BLaER1 (cell line): ENCODE results near the gene HBM.
"Not testable (repeated sequence)": the region's sequence is repeated elsewhere in the genome, so short reads cannot be mapped to it uniquely, and the experiment has no call there.

ENCODE experiments used
- H3K27ac ChIP-seq: shearing (Covaris generic); formaldehyde crosslinking; 2 replicates; pipeline ENCODE4 v1.8.1; 2022
- H3K27me3 ChIP-seq: shearing (Covaris generic); formaldehyde crosslinking; 2 replicates; pipeline ENCODE4 v1.8.1; 2022
- H3K36me3 ChIP-seq: shearing (Covaris generic); formaldehyde crosslinking; 2 replicates; pipeline ENCODE4 v1.8.1; 2022
- H3K4me1 ChIP-seq: shearing (Covaris generic); formaldehyde crosslinking; 2 replicates; pipeline ENCODE4 v1.8.1; 2022
- H3K4me2 ChIP-seq: shearing (Covaris generic); formaldehyde crosslinking; 2 replicates; pipeline ENCODE4 v1.8.1; 2022
- H3K4me3 ChIP-seq: shearing (Covaris generic); formaldehyde crosslinking; 2 replicates; pipeline ENCODE4 v1.8.1; 2022
- H3K9ac ChIP-seq: shearing (Covaris generic); formaldehyde crosslinking; 2 replicates; pipeline ENCODE4 v1.8.1; 2022
- H3K9me3 ChIP-seq: shearing (Covaris generic); formaldehyde crosslinking; 2 replicates; pipeline ENCODE4 v1.8.1; 2022
- H4K20me1 ChIP-seq: shearing (Covaris generic); formaldehyde crosslinking; 2 replicates; pipeline ENCODE4 v1.8.1; 2022
- Cebpa-rat ChIP-seq: shearing (Covaris generic); IDR thresholded peaks from 2 replicates; pipeline ENCODE4 v1.8.1; 2022

The HBM gene, protein sequence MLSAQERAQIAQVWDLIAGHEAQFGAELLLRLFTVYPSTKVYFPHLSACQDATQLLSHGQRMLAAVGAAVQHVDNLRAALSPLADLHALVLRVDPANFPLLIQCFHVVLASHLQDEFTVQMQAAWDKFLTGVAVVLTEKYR

DNA sequence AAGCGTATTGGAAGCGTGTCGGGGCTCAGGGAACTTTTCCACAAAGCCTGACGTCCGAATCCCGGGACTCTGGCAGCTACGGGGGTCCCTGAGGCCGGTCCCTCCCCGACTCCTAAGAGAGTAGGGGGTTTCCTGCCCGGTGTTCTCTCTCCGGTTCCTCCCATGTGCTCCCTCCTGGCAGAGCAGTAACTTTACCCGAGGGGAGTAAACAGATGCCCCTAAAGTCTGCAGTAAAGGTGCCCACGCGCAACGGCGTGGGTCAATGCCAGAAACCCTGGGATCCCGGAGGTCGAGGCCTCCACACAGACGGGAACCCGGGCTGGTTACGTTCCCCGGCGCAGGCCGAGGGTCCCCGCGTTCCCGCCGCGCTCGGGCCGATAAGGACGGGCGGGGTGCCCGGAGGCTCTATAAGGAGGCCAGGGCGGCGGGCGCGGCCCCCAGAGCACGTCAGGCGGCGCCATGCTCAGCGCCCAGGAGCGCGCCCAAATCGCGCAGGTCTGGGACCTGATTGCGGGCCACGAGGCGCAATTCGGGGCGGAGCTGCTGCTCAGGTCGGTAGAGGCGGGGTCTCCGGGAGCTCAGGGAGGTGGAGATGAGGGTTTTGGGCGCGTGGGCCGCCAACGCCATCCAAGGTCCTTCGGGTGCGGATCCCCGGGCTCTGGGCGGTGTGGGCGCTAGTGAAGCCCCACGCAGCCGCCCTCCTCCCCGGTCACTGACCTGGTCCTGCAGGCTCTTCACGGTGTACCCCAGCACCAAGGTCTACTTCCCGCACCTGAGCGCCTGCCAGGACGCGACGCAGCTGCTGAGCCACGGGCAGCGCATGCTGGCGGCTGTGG lies at the start of gene HBM:
TSS of gene HBM (plus strand) at position 440 of the 836 bp plus-strand sequence. CDS start at position 460, 20 bp downstream.
- Histone ChIP-seq H4K20me1 (peaks cover 59% of the 10 kb centered on the region), H3K4me3 (peak within 1 kb of the TSS; percentile 58), H3K4me2 (peak within 1 kb of the TSS; percentile 81), H3K9me3 (no peaks in the 10 kb centered on the region), H3K9ac (no peak within 1 kb of the TSS), H3K36me3 (no peaks in the 10 kb centered on the region), H3K27me3 (peaks cover 87% of the 10 kb centered on the region), H3K4me1 (peaks cover 12% of the 10 kb centered on the region), H3K27ac (no peak within 1 kb of the TSS)
- no peak for TF ChIP-seq Cebpa-rat

DNA sequence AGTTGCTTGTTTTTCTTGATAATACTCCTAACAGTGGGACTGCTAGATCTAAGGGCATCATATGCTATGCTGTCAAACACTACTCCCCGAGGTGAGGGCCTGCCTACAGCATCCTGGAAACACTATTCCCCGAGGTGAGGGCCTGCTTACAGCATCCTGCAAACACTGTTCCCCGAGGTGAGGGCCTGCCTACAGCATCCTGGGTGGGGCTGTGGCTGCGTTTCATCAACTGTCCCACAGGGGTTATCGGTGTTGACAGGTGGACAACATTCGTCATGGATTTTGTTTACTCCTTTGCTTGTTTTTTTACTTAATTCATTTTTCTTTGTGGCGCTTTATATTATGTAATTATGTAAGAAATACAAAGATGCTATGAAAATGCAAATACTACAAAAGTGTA lies 49.8 kb upstream of the HBM start:
- no peak overlapping the region for H3K9ac ChIP-seq
- H3K4me3 ChIP-seq = no peak overlapping the region
- no peak overlapping the region for H3K4me2 ChIP-seq
- H3K27me3 ChIP-seq = no peaks in the 10 kb centered on the region
- no peaks in the 10 kb centered on the region for H3K9me3 ChIP-seq
- no peak for TF ChIP-seq Cebpa-rat
- peaks cover 89% of the 10 kb centered on the region for H3K36me3 ChIP-seq
- peaks cover 8% of the 10 kb centered on the region for H3K4me1 ChIP-seq
- H4K20me1 ChIP-seq = peaks cover 64% of the 10 kb centered on the region
- no peak overlapping the region for H3K27ac ChIP-seq

DNA sequence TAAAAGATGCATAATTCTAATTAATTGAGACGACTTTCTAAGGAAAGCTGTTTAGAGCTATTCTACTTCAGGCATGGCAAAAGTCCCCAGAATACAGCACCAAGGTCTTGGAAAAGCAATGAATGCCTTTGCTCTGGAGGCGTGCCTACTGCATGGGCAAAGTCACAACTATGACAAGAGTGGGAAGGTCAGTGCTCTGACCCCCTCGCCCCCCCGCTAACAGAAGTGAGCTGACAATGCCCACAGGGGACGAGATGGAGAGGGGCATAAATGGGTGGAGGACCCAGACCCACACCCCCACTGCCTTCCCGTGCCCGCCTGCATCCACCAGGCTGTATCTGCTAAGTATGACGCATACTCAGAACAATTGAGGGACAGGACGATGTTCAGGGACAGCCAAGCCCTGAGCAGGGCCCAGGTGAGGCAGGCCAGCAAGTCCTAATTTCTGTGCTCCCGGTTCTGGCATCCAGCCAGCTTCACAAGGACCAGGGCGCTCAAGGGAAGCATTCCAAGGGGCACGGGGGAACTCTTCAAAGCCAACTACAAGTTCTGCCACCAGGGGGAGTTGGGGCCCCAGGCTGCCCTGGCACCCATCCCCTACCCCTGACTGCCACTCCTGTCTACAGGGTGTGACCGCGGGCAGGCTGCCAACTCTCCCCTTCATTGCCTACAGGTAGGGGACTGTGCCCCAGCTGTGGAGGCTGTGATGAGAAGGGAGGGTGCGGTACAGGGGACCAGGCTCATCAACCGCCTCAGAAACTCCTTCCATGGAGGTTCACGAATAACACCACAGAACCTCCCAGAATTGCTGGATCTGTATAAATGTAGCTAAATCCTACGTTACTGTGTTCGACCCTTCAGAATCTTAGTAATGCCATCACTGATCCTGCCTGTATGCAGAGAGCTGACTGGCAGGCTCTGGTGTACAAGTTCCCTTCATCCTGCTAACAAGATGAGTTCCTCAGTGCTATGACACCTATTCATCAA lies 48.1 kb upstream of the HBM start:
- H4K20me1 ChIP-seq = peaks cover 72% of the 10 kb centered on the region
- H3K4me1 ChIP-seq = peaks cover 8% of the 10 kb centered on the region
- no peaks in the 10 kb centered on the region for H3K9me3 ChIP-seq
- no peak overlapping the region for H3K4me2 ChIP-seq
- no peaks in the 10 kb centered on the region for H3K27me3 ChIP-seq
- H3K27ac ChIP-seq = no peak overlapping the region
- no peak overlapping the region for H3K4me3 ChIP-seq
- TF ChIP-seq Cebpa-rat = no peak
- peaks cover 84% of the 10 kb centered on the region for H3K36me3 ChIP-seq
- H3K9ac ChIP-seq = no peak overlapping the region

DNA sequence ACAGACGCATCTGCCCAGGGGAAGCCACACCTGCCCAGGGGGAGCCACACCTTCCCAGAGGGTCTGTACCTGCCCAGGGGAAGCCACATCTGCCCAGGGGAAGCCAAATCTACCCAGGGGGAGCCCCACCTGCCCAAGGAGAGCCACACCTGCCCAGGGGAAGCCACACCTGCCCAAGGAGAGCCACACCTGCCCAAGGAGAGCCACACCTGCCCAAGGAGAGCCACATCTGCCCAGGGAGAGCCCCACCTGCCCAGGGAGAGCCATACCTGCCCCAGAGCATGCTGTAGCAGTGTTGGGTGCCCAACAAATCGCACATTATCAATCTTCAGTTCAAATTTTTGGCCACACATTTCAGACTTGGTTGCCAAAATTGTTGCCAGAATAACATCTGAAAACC lies 46.9 kb upstream of the HBM start:
- Histone ChIP-seq H3K9ac (no peak overlapping the region), H3K4me1 (peaks cover 8% of the 10 kb centered on the region), H3K9me3 (no peaks in the 10 kb centered on the region), H3K27me3 (no peaks in the 10 kb centered on the region), H3K36me3 (peaks cover 84% of the 10 kb centered on the region), H3K27ac (no peak overlapping the region), H3K4me3 (no peak overlapping the region), H3K4me2 (no peak overlapping the region), H4K20me1 (peaks cover 70% of the 10 kb centered on the region)
- no peak for TF ChIP-seq Cebpa-rat

DNA sequence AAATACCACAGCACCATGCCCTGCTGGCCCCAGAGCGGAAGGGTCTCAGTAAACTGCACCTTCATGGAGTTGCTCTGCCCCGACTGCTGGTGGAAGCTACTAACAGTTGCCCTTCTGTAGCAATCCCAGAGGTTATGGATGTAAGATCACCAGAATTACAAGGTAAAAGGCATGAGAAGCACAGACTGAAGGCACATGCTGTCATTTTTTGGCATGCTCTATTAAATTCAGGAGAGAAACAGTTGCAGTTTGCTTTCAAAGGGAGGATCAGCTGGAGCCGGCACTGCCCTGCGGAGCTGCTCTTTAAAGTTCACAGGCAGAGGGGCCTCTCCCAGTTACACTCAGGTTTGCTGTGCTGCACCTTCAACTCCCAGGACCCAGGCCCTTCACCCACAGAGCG lies 46.5 kb upstream of the HBM start:
- Histone ChIP-seq H3K9me3 (no peaks in the 10 kb centered on the region), H3K4me2 (no peak overlapping the region), H4K20me1 (peaks cover 70% of the 10 kb centered on the region), H3K4me3 (no peak overlapping the region), H3K27ac (no peak overlapping the region), H3K36me3 (peaks cover 84% of the 10 kb centered on the region), H3K9ac (no peak overlapping the region), H3K4me1 (peaks cover 8% of the 10 kb centered on the region), H3K27me3 (no peaks in the 10 kb centered on the region)
- TF ChIP-seq Cebpa-rat = no peak

DNA sequence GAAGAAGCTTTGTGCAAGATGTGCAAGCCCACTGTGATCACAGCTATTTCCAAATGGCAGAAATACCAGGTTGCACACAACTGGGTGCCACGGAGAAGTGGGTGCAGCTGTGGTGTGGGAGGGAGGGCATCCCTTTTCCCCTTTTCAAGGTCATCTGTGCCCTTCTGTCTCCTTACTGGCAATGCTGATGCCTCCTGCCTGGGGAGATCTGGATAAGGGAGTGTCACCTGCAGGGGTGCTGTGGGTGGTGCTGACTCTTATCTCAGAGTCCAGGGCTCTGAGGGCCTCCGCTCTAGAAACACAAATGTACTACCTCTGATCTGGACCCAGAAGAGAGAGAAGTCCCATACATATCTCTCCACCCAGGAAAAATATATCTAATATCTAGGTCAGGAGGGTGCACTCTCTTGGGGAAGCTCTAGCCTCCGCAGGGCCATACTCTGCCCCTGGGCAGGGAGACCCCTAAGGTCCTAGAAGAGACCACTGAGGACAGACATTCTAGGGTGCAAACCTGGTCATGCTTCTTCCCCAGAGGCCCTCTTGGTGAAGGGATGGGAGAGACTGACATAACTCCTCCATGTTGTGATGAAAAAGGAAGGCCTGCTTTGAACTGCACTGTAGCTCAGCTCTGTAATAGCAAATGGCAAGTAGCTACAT lies 45.8 kb upstream of the HBM start:
- Histone ChIP-seq H3K27me3 (no peaks in the 10 kb centered on the region), H3K9me3 (no peaks in the 10 kb centered on the region), H3K4me2 (no peak overlapping the region), H4K20me1 (peaks cover 76% of the 10 kb centered on the region), H3K4me3 (no peak overlapping the region), H3K9ac (no peak overlapping the region), H3K4me1 (peaks cover 8% of the 10 kb centered on the region), H3K27ac (no peak overlapping the region), H3K36me3 (peaks cover 84% of the 10 kb centered on the region)
- no peak for TF ChIP-seq Cebpa-rat

DNA sequence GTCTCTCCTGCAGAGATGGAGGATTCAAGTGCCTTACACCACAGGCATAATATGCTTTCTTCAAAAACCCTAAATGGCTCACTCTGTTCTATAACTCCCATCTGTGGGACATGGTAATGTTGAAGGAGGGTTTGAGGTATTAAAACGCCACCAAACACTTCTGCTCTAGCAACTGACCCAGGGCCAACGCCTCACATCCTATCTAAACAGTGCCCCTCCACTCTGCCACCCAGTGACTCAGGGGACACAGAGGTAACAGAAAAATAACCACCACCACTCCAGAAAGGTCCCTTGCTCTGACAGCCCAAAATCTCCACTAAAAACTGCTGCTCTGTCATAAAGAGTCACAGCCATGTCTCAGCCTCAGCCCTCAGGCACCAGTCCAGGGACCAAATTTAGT lies 45.0 kb upstream of the HBM start:
- Histone ChIP-seq H3K9me3 (no peaks in the 10 kb centered on the region), H3K4me3 (no peak overlapping the region), H3K36me3 (peaks cover 86% of the 10 kb centered on the region), H3K9ac (no peak overlapping the region), H3K27ac (no peak overlapping the region), H3K4me1 (peaks cover 8% of the 10 kb centered on the region), H3K4me2 (no peak overlapping the region), H3K27me3 (no peaks in the 10 kb centered on the region), H4K20me1 (peaks cover 83% of the 10 kb centered on the region)
- TF ChIP-seq Cebpa-rat = no peak

DNA sequence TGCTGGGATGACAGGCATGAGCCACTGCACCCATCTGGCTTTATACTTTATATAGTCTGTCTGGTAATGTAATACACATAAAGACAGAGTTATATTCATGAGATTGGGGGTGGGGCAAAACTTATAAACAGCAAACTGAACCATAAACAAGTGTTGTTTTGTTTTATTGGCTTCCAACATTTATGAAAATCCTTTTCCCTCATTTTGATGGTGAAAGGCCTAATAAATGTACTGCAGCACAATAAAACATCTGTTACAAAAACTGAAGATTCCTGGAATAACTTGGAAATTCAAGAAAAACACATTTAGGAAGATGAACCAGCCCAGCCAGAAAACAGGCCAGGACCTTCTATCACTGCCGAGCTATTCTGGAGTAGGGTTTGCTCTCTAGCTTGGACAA lies 43.4 kb upstream of the HBM start:
- no peak overlapping the region for H3K27ac ChIP-seq
- peaks cover 96% of the 10 kb centered on the region for H4K20me1 ChIP-seq
- peaks cover 71% of the 10 kb centered on the region for H3K36me3 ChIP-seq
- no peak overlapping the region for H3K9ac ChIP-seq
- no peak for TF ChIP-seq Cebpa-rat
- H3K4me1 ChIP-seq = peaks cover 8% of the 10 kb centered on the region
- H3K4me2 ChIP-seq = no peak overlapping the region
- no peaks in the 10 kb centered on the region for H3K9me3 ChIP-seq
- no peak overlapping the region for H3K4me3 ChIP-seq
- no peaks in the 10 kb centered on the region for H3K27me3 ChIP-seq

DNA sequence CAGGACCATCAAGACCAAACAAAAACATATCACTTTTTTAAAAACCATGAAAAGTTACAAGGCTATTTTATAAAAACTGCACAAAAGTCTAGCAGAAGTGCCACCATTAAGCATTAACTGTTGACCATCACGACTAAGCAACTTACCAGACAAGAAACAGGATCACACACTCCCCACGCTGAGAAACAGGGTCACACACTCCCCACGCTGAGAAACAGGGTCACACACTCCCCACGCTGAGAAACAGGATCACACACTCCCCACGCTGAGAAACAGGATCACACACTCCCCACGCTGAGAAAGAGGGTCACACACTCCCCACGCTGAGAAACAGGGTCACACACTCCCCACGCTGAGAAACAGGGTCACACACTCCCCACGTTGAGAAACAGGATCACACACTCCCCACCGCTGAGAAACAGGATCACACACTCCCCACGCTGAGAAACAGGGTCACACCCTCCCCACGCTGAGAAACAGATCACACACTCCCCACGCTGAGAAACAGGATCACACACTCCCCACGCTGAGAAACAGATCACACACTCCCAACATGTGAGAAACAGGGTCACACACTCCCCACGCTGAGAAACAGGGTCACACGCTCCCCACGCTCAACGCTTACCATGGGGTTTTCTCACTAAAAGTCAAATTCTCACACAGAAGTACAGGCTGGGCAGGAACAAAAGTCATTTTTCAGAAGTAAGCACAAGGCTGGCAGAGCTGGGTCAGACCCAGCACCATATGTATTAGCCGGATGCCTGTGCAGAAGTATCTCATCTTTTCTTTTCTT lies 42.0 kb upstream of the HBM start:
- Histone ChIP-seq H4K20me1 (peaks cover 92% of the 10 kb centered on the region), H3K36me3 (peaks cover 74% of the 10 kb centered on the region)
- not testable (repeated sequence) for H3K27me3 ChIP-seq, H3K9ac ChIP-seq, H3K4me1 ChIP-seq, H3K9me3 ChIP-seq, H3K27ac ChIP-seq, H3K4me2 ChIP-seq, H3K4me3 ChIP-seq
